Epithelial cell of prostate (primary cell): ENCODE measurements around the gene GOLGA6L25.
"Not testable (repeated sequence)": the region's sequence is repeated elsewhere in the genome, so short reads cannot be mapped to it uniquely, and the experiment has no call there.

Experiments
- DNase-seq: peaks from one replicate; pipeline ENCODE4 v3.0.0-alpha.2; 2011; ENCODE audit warnings: low read depth, low spot score
- H3K27ac ChIP-seq: fragments of 450-650 bp; 2 replicates; pipeline ENCODE4 v1.5.1; 2017; ENCODE audit warnings: mild to moderate bottlenecking

The GOLGA6L25 gene

GRCh38 chr15:28553268-28553667, at the start of gene GOLGA6L25:
Gene GOLGA6L25, plus strand, starts transcription at chr15:28553568. Its CDS starts 61 bp downstream, at chr15:28553629.
- not testable (repeated sequence) for H3K27ac ChIP-seq, DNase-seq

GRCh38 chr15:28508217-28508889, 45.0 kb upstream of the GOLGA6L25 start:
- not testable (repeated sequence) for DNase-seq, H3K27ac ChIP-seq

GRCh38 chr15:28514128-28514527, 39.2 kb upstream of the GOLGA6L25 start:
- not testable (repeated sequence) for DNase-seq, H3K27ac ChIP-seq

GRCh38 chr15:28515208-28515607, 38.2 kb upstream of the GOLGA6L25 start:
- H3K27ac ChIP-seq, DNase-seq: not testable (repeated sequence)

- not testable (repeated sequence) for H3K27ac ChIP-seq, DNase-seq
These were observed 20.4 kb upstream of the GOLGA6L25 start, which contains the start of gene GOLGA8G for GRCh38 chr15:28532954-28533353. Gene GOLGA8G, minus strand, starts transcription at chr15:28532971. Its CDS starts 62 bp downstream, at chr15:28532909.

GRCh38 chr15:28573351-28573750, 20.0 kb downstream of the GOLGA6L25 start:
- DNase-seq, H3K27ac ChIP-seq: not testable (repeated sequence)

GRCh38 chr15:28588977-28589606, 35.7 kb downstream of the GOLGA6L25 start:
- H3K27ac ChIP-seq: peak overlapping the region; percentile 39
- DNase-seq: not testable (repeated sequence)

GRCh38 chr15:28589769-28590168, 36.4 kb downstream of the GOLGA6L25 start:
- H3K27ac ChIP-seq: peak overlapping the region; percentile 39
- not testable (repeated sequence) for DNase-seq

GRCh38 chr15:28592395-28592794, 39.0 kb downstream of the GOLGA6L25 start:
- not testable (repeated sequence) for H3K27ac ChIP-seq, DNase-seq

- H3K27ac ChIP-seq, DNase-seq: not testable (repeated sequence)
These were observed 40.2 kb downstream of the GOLGA6L25 start for GRCh38 chr15:28593424-28594129.

GRCh38 chr15:28597471-28597870, 44.1 kb downstream of the GOLGA6L25 start:
- H3K27ac ChIP-seq, DNase-seq: not testable (repeated sequence)

- not testable (repeated sequence) for DNase-seq, H3K27ac ChIP-seq
These were observed 44.8 kb downstream of the GOLGA6L25 start for GRCh38 chr15:28598209-28598608.

GRCh38 chr15:28602152-28602551, 48.8 kb downstream of the GOLGA6L25 start:
- not testable (repeated sequence) for DNase-seq, H3K27ac ChIP-seq
